GM10266 (cell line): ENCODE measurements around the gene CLEC2B.

ENCODE experiments used
- DNase-seq: peaks from one replicate; pipeline ENCODE4 v3.0.0; 2012; ENCODE audit errors: extremely low spot score
- CTCF ChIP-seq: IDR thresholded peaks from 2 replicates; pipeline ENCODE4 v1.5.1; 2012; ENCODE audit warnings: mild to moderate bottlenecking, low read depth; ENCODE audit not compliant: control insufficient read depth, insufficient read depth; ENCODE audit errors: missing control alignments

The CLEC2B gene

DNA sequence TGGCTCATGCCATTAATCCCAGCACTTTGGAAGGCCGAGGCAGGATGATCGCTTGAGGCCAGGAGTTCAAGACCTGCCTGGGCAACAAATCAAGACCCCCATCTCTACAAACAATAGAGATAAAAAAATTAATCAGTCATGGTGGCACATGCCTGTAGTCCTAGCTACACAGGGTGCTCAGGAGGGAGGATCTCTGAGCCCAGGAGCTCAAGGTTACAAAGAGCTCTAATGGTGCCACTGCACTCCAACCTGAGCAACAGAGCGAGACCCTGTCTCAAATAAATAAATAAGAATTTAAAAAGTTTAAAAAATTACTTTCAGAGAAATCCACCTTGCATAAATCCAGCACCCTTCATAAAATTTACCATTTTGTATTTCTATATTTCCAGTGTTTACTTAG, 39.7 kb downstream of the CLEC2B start:
- no peak for TF ChIP-seq CTCF
- no peak for DNase-seq

- DNase-seq = no peak
- no peak for TF ChIP-seq CTCF
Measured at GRCh38 chr12:9827209-9827888, 41.8 kb downstream of the CLEC2B start, which contains the start of gene KLRF1. Gene KLRF1, plus strand, starts transcription at chr12:9827481. Its CDS starts 64 bp downstream, at chr12:9827545.

GRCh38 chr12:9820281-9820930, 48.7 kb downstream of the CLEC2B start:
- TF ChIP-seq CTCF = no peak
- DNase-seq = no peak

- TF ChIP-seq CTCF = peak; percentile 95
- DNase-seq = peak; percentile 79
Measured at GRCh38 chr12:9813821-9814798, 55.0 kb downstream of the CLEC2B start.

- no peak for DNase-seq
- TF ChIP-seq CTCF = no peak
Measured at GRCh38 chr12:9811621-9812020, 57.5 kb downstream of the CLEC2B start.

DNA sequence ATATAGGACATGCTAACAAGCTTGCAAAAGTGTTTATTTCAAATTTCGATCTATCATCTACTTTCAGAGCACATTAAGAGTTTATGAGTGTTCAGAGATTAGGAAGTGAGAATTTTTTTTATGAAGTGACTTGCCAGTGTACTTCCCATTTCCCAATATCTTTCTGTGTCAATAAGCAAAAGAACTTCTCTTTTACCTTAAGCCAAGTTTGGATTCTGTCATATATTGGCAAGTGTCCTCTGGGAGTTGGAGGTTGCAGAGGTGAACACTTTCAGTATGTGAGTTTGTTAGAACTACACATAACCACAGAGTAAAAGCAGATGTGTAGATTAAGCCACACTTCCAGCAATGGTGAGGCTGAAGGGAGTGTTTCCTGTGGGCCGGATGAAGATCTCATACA, 58.5 kb downstream of the CLEC2B start:
- no peak for DNase-seq
- TF ChIP-seq CTCF = no peak
